ENCODE data around the gene ASXL1.
A peak's percentile ranks its signal among the peaks of the same experiment; 100 is the strongest.

Gene ASXL1

GRCh38 chr20:32482442-32483261 is 124.5 kb downstream of the ASXL1 start:
- peak; percentile 62 to 72 for DNase-seq

DNA sequence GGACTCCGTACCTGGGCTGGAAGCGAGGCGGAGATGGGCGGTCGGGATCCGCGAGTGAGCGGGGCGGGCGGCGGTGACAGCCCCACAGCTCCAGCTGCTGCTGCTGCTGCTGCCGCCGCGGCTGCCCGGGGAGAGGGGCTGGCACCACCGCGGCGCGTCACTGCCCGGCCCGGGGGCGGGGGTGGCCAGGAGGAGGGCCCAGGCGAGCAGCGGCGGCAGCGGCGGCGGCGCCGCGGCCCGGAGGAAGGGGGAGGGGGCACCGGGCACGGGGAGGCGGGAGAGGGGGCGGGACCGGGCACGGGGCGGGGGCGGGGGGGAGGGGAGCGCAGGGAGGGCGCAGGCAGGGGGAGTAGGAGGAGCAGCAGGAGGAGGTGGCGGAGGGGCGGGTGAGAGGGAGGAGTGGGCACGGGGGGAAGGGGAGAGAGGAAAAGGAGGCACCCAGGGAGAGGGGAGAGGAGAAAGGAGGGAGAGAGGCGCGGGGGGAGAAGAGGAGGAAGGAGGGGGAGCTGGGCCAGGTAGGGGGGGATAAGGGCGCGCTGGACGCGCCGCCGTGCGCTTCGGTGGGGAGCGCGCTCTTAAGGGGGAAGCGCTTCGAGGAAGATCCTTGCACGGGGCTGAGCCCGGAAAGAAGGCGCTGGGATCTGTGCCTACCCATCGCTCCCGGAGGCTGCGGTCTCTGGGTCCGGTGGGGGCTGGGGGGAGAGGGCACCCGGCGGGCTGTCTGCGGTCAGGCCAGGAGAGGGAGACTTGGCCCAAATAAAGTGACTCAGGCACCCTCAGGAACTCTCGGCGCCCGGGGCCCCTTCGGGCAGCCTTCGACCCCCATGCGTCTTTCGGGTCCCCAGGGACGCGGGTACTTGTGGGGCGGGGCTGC is 125.5 kb downstream of the ASXL1 start:
- DNase-seq, result peak; percentile 14 to 47

- no peak for DNase-seq
Measured at GRCh38 chr20:32484225-32484957, 126.3 kb downstream of the ASXL1 start.

GRCh38 chr20:32484958-32485769 is 127.0 kb downstream of the ASXL1 start:
- DNase-seq, result peak; percentile 79 to 87

DNA sequence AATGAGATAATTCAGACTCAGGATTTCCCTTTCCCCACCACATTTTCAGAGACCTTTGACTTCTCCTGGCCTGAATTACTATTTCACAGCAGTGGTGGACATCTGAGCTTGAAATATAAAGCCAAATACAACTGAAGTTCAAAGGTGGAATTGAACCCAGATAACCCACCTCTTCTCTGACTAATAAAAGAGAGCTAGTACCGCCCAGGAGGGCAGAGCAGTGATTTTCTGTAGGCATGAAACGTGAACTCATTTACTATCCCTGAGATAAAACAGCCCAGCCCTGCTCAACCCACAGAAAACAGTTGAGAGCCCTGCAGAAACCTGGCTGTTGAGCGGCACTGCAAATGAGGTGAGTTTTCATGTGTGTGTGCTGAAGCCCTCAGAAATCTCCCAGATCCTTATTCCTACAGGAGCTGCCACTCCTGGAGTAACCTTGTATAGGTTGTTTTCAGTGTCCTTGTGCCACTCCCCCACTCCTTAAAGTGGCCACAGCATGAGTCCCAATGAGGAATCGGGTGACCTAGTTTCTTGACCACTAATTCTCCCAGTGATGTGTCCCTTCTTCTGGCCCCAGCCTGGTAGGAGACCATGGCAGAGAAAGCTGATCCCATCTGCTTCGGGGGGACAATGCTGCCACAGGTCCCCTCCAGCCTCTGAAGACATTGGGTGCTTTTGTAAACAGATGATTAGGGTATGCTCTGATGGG is 127.8 kb downstream of the ASXL1 start:
- DNase-seq, result no peak

DNA sequence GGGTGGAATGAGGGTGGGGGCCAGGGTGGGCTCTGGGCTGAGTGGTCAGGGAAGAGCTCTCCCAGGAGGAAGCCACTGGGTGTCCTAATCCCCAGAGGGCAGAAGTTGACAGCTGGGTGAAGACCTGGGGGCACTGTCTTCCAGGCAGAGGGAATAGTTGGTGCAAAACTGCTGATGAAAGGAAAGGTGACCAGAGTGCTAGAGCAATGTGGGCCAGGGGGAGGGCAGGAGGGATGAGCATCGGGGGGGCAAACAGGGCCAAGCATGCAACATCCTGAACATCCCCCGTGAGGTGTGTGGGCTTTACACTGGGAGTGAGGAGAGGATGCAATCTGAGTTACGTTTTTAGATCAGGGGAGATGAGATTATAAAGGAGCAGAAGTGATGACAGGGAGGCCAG is 129.2 kb downstream of the ASXL1 start:
- DNase-seq, result no peak

GRCh38 chr20:32488066-32488838 is 130.1 kb downstream of the ASXL1 start:
- no peak for DNase-seq
